Lower lobe of right lung (tissue), 2 donors: ENCODE results near the gene SAFB2. TPM values are rescaled to one million over a fixed set of nuclear protein-coding genes. Genes with fewer than 3 reads are reported as not detected.

ENCODE experiments used
- ATAC-seq, 2 donors: fragments of 200-7000 bp; cut with Tn5 transposase; one replicate each; pipeline ENCODE4 v1.9.1; 2020 to 2022; ENCODE audit warnings: mild to moderate bottlenecking in 2 of 2, moderate library complexity in 2 of 2
- DNase-seq: peaks from one replicate; pipeline ENCODE4 v3.0.0-alpha.2; 2020
- H3K27ac ChIP-seq: fragments of 200-600 bp; one replicate; pipeline ENCODE4 v1.8.0; 2022
- H3K27me3 ChIP-seq: fragments of 200-600 bp; one replicate; pipeline ENCODE4 v1.8.0; 2022; ENCODE audit warnings: low read depth
- H3K36me3 ChIP-seq: fragments of 200-600 bp; one replicate; pipeline ENCODE4 v1.8.0; 2022; ENCODE audit warnings: mild to moderate bottlenecking
- H3K4me1 ChIP-seq: fragments of 200-600 bp; one replicate; pipeline ENCODE4 v1.8.0; 2022
- H3K4me3 ChIP-seq: fragments of 200-600 bp; one replicate; pipeline ENCODE4 v1.8.0; 2022; ENCODE audit warnings: mild to moderate bottlenecking
- H3K9me3 ChIP-seq: fragments of 200-600 bp; one replicate; pipeline ENCODE4 v1.8.0; 2022
- intact Hi-C: fragments of 100-400 bp; cut with DNase I; formaldehyde crosslinking; loops from one replicate; pipeline ENCODE4 v1.11.0; 2022
- total RNA-seq: library from RNA; stranded (reverse); fragmentation: NEBNext Ultra II Directional; extraction: Animal tissue kit (Norgen Biotek cat#: 25700); gene quantifications from one replicate; pipeline ENCODE4 v1.2.1, GENCODE V29; 2021
- TF ChIP-seq, protein P1 (sequence below): fragments of 200-600 bp; IDR thresholded peaks from one replicate; pipeline ENCODE4 v1.8.0; 2022; ENCODE audit warnings: antibody characterized with exemption, mild to moderate bottlenecking
- donor health status: DM: no; HTN: yes; CAD: no; lungs with severe emphysema.

Gene SAFB2
- total RNA-seq, 1 donor from 2014 or later, result 81.8 TPM

DNA sequence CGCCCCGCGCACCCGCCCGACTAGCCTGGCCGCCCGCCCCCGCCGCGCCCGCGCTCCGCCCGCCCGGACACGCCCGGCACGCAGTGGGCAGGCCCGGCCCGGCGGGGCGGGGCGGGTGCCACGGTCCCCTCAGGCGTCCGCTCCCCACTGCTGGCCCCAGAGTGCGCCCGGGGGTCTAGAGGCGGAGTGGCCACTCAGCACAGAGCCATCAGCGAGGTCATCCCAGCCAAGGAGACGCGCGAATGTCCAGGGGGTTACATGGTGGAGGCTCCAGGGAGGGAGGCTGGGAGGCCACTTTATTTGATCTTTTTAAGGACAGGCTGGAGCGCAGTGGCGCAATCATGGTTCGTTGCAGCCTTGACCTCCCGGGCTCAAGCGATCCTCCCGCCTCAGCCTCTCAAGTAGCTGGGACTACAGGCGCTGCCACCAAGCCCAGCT lies 54.6 kb downstream of the SAFB2 start:
- Histone ChIP-seq H3K27me3 (peaks cover 38% of the 10 kb centered on the region), H3K4me3 (peak overlapping the region; percentile 32), H3K27ac (no peak overlapping the region), H3K9me3 (no peaks in the 10 kb centered on the region), H3K36me3 (no peaks in the 10 kb centered on the region), H3K4me1 (no peaks in the 10 kb centered on the region)
- ATAC-seq (peak; percentile 46 to 74), DNase-seq (no peak)
- intact Hi-C loops, result no loop called here
- TF ChIP-seq, protein P1, sequence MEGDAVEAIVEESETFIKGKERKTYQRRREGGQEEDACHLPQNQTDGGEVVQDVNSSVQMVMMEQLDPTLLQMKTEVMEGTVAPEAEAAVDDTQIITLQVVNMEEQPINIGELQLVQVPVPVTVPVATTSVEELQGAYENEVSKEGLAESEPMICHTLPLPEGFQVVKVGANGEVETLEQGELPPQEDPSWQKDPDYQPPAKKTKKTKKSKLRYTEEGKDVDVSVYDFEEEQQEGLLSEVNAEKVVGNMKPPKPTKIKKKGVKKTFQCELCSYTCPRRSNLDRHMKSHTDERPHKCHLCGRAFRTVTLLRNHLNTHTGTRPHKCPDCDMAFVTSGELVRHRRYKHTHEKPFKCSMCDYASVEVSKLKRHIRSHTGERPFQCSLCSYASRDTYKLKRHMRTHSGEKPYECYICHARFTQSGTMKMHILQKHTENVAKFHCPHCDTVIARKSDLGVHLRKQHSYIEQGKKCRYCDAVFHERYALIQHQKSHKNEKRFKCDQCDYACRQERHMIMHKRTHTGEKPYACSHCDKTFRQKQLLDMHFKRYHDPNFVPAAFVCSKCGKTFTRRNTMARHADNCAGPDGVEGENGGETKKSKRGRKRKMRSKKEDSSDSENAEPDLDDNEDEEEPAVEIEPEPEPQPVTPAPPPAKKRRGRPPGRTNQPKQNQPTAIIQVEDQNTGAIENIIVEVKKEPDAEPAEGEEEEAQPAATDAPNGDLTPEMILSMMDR, result no peak

DNA sequence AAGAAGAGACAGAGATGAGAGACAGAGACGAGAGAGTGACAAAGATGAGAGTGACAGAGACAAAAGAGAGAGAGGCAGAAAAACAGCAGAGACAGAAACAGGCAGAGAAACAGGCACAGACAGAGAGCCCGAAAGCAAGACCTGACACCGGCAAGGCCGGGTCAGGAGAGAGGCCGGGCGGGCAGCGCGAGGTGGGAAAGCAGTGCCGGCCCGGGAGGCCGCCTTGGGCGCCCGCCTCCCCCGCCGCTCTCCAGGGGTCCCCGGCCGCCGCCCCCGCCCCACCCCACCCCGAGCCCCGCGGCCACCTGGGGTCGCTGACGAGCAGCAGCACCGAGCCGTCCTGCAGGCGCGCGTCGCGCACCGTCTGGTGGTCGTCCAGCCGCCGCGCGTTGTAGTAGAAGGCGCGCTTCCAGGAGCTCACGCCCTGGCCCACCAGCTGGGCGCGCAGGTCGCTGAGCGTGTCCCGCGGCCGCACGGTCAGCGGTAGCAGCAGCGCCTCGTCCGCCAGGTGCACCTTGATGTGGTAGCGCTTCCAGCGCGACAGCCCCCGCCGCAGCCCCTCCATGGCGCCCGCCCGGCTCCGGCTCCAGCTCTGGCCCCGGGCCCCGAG lies 55.1 kb downstream of the SAFB2 start, which contains the start of gene TINCR:
TINCR (minus strand) TSS at position 594 of the 610 bp plus-strand sequence.
- TF ChIP-seq, protein P1, result no peak
- no peaks in the 10 kb centered on the region for H3K36me3 ChIP-seq
- intact Hi-C loops, result no loop called here
- no peaks in the 10 kb centered on the region for H3K4me1 ChIP-seq
- DNase-seq, result no peak
- peaks cover 42% of the 10 kb centered on the region for H3K27me3 ChIP-seq
- H3K27ac ChIP-seq, result no peak within 1 kb of the TSS
- peak; percentile 39 to 50 for ATAC-seq
- peak within 1 kb of the TSS; percentile 32 for H3K4me3 ChIP-seq
- no peaks in the 10 kb centered on the region for H3K9me3 ChIP-seq

DNA sequence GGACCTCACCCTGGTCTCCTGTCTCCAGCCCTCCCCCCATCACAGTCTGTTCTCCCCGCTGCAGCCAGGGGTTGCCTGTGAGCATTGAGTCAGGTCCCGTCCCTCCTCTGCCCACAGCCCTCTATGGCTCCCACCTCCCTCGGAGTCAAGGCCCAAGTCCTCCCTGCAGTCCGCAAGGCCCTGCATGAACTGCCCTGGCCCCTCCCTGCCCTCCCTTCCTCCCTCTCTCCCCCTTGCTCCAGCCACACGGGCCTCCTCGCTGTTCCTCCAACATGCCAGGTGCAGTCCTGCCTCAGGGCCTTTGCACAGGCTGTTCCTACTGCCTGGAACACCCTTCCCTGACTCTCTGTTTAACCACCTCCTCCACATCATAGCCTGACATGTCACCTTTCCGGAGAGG lies 57.6 kb downstream of the SAFB2 start:
- H3K9me3 ChIP-seq, result no peaks in the 10 kb centered on the region
- H3K4me1 ChIP-seq, result no peaks in the 10 kb centered on the region
- H3K4me3 ChIP-seq, result no peak overlapping the region
- ATAC-seq (no peak), DNase-seq (no peak)
- H3K36me3 ChIP-seq, result no peaks in the 10 kb centered on the region
- intact Hi-C loops, result no loop called here
- H3K27me3 ChIP-seq, result peaks cover 48% of the 10 kb centered on the region
- no peak overlapping the region for H3K27ac ChIP-seq
- TF ChIP-seq, protein P1, result no peak

DNA sequence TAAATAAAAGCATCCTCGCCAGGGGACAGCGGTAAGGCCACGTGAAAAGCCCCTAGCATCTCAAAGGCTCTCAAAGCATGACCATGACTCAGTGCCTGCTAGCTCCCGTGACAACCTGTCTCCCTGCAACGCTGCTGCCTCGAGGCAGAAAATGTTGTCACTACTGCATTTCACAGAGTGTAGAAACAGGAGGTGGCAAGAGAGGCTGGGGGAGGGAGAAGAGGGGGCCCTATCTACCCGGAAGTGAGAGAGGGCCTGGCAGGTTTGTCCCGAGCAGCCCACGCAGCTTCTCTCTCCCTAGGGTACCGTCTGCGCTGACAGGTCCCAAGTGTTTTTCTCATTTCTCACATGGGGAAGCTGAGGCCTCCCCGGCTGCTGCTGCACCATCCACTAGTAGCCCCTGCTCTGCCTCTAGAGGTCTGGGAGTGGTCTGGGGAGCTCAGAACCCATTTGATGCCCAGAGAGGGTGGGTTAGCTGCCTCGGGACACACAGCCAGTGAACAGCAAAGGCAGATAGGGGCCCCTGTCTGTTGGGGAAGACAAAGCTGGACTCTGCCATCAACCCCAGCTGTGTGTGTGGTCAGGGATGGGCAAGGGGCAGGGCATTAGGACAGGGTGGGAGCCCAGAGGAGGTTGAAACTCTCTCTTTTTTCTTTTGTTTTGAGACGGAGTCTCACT lies 58.5 kb downstream of the SAFB2 start:
- Histone ChIP-seq H3K27me3 (peaks cover 44% of the 10 kb centered on the region), H3K4me1 (no peaks in the 10 kb centered on the region), H3K9me3 (no peaks in the 10 kb centered on the region), H3K4me3 (no peak overlapping the region), H3K36me3 (no peaks in the 10 kb centered on the region), H3K27ac (no peak overlapping the region)
- intact Hi-C loops, result no loop called here
- no peak for DNase-seq
- ATAC-seq, result no peak
- TF ChIP-seq, protein P1, result no peak

DNA sequence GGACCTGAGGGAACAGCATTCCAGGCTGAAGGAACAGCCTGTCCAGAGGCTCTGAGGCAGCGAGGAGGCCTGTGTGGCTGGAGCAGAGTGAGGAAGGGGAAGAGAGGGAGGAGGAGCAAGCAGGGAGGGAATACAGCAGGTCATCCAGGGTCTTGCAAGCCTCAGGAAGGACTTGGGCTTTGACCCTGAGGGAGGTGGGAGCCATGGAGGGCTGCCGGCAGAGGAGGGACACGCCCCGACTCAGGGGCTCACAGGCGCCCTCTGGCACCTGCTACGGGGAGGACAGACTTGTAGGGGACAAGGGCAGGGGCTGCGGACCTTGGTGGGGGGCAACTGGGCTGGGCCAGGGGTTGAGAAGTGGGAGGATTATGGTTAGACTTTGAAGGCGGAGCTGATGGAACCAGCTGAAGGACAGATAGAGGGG lies 59.6 kb downstream of the SAFB2 start:
- Histone ChIP-seq H3K27ac (no peak overlapping the region), H3K36me3 (no peaks in the 10 kb centered on the region), H3K4me3 (no peak overlapping the region), H3K9me3 (no peaks in the 10 kb centered on the region), H3K27me3 (peaks cover 37% of the 10 kb centered on the region), H3K4me1 (no peaks in the 10 kb centered on the region)
- DNase-seq (no peak), ATAC-seq (no peak)
- TF ChIP-seq, protein P1, result no peak
- intact Hi-C loops, result no loop called here
